HG03139 (cell line): ENCODE measurements around the gene ITGB2.
"Not testable (repeated sequence)": the region's sequence is repeated elsewhere in the genome, so short reads cannot be mapped to it uniquely, and the experiment has no call there.

Experiments used
- ATAC-seq: cut with Tn5 transposase; IDR thresholded peaks from one replicate; pipeline ENCODE4 v1.9.1; 2021; ENCODE audit not compliant: unreplicated experiment

The ITGB2 gene

GRCh38 chr21:44887126-44887806 lies 33.4 kb downstream of the ITGB2 start:
- no peak for ATAC-seq

GRCh38 chr21:44886113-44887075 lies 34.3 kb downstream of the ITGB2 start:
- no peak for ATAC-seq

GRCh38 chr21:44885615-44886014 lies 35.1 kb downstream of the ITGB2 start:
- ATAC-seq, result no peak

- ATAC-seq, result no peak
Observed at GRCh38 chr21:44884097-44884496, 36.6 kb downstream of the ITGB2 start.

GRCh38 chr21:44883250-44883649 lies 37.4 kb downstream of the ITGB2 start:
- ATAC-seq, result no peak

- no peak for ATAC-seq
Observed at GRCh38 chr21:44881198-44881872, 39.4 kb downstream of the ITGB2 start.

GRCh38 chr21:44880405-44881197 lies 40.1 kb downstream of the ITGB2 start:
- ATAC-seq, result no peak

GRCh38 chr21:44879238-44879637 lies 41.5 kb downstream of the ITGB2 start:
- ATAC-seq, result not testable (repeated sequence)

GRCh38 chr21:44878053-44878982 lies 42.4 kb downstream of the ITGB2 start:
- no peak for ATAC-seq

GRCh38 chr21:44876849-44877575 lies 43.7 kb downstream of the ITGB2 start:
- no peak for ATAC-seq

- ATAC-seq, result no peak
Observed at GRCh38 chr21:44875316-44875700, 45.4 kb downstream of the ITGB2 start.

GRCh38 chr21:44874497-44875315 lies 46.0 kb downstream of the ITGB2 start:
- ATAC-seq, result no peak

GRCh38 chr21:44874240-44874496 lies 46.5 kb downstream of the ITGB2 start:
- no peak for ATAC-seq

- ATAC-seq, result peak; percentile 67
Observed at GRCh38 chr21:44873356-44874239, 47.1 kb downstream of the ITGB2 start, which contains the start of gene PTTG1IP. TSS of gene PTTG1IP (minus strand) at chr21:44873690. CDS start at chr21:44873616, 74 bp downstream.

- ATAC-seq, result no peak
Observed at GRCh38 chr21:44872649-44873355, 47.9 kb downstream of the ITGB2 start.

GRCh38 chr21:44872323-44872648 lies 48.4 kb downstream of the ITGB2 start:
- no peak for ATAC-seq
